PFSK-1 (cell line): ENCODE measurements around the gene NFE2L1.

Experiments used
- REST ChIP-seq, 2 experiments: IDR thresholded peaks; 2 replicates each; pipeline versions ENCODE4 v1.6.1 to v1.8.0; 2011 to 2012; ENCODE audit warnings: low read depth in 2 of 2, low read length in 2 of 2, control low read depth in 1 of 2, inconsistent platforms in 1 of 2, mild to moderate bottlenecking in 1 of 2, moderate library complexity in 1 of 2; ENCODE audit not compliant: insufficient read depth in 1 of 2
- SIN3A ChIP-seq: IDR thresholded peaks from 2 replicates; pipeline ENCODE4 v1.6.1; 2012; ENCODE audit warnings: mild to moderate bottlenecking, low read length, moderate library complexity, borderline replicate concordance; ENCODE audit not compliant: insufficient read depth

DNA sequence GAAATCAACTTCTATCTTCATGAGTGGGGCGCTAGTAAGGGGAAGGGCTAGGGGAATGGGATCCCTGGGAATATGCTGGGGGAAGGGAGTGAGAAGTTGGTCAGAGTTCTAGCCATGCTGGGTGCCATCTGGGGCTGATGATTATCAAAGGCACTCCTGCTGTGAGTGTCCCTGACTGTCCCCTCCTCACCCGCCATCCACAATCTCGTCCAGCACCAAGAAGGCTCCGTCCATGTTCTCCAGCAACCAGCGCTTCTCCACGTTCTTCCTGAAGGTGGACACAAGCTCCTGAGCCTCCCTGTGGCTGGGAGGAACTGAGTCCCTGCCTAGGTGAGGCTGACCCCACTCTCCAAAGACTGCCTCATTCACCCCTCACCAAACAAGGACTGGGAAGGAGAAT, 16.2 kb upstream of the NFE2L1 start:
- TF ChIP-seq REST (IDR thresholded peaks at IDR 0.05; ENCODE audit: insufficient read depth in 1 of 2, low read depth in 2 of 2, low read length in 2 of 2) = no peak
- no peak for TF ChIP-seq SIN3A
